HG03196 (cell line): ENCODE results near the gene ZDHHC14.
"Not testable (repeated sequence)": the region's sequence is repeated elsewhere in the genome, so short reads cannot be mapped to it uniquely, and the experiment has no call there.

Experiments
- ATAC-seq: cut with Tn5 transposase; IDR thresholded peaks from one replicate; pipeline ENCODE4 v1.9.1; 2021; ENCODE audit not compliant: unreplicated experiment

The ZDHHC14 gene

DNA sequence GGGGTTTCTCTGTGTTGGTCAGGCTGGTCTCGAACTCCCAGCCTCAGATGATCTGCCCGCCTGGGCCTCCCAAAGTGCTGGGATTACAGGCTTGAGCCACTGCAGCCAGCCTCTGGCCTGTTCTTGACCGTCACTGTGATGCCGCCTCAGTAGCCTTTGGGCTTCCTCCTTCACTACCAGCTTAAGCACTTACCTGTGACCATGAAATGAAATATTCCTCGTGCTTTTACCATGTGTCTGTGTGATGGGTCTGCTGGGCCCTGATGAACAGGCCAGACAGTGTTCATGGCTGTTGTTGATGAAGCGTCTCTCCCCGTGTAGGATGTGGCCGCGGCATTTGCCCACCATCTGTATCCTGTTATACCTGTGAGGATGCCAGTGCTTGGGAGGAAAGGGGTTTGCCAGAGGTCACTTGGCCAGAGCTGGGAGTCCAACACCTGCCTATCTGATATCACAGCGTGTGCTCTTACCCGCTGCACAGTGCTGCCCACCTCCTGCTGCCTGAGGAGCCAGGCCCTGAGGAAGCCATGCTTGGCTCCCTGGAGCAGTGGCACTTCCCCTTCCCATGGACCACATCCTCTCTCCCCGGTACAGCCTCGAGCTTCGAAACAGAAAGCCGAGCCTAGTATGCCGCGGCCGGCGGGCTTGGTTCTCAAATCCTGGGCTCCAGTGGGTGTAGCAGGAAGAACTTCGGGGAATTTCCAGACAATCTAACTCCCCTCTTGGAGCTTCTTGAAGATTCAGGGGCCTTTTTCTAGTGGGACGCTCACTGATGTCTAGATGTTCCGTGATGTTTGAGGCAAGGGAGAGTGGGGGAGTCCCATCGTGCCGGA lies 167.9 kb downstream of the ZDHHC14 start:
- ATAC-seq = peak; percentile 60

DNA sequence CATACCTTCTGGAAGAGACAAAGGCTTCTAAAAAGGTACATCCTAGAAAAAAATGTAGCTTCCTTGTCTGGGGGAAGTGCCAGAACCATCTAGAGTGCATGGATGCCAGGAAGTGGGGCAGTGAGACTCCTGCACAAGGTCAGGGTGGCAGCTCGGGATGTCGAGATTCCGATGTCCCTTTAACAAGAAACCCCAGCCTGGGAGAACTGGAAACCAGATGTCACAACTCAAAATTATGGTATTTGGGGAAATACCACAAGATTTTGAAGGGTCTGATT lies 168.4 kb downstream of the ZDHHC14 start:
- no peak for ATAC-seq

DNA sequence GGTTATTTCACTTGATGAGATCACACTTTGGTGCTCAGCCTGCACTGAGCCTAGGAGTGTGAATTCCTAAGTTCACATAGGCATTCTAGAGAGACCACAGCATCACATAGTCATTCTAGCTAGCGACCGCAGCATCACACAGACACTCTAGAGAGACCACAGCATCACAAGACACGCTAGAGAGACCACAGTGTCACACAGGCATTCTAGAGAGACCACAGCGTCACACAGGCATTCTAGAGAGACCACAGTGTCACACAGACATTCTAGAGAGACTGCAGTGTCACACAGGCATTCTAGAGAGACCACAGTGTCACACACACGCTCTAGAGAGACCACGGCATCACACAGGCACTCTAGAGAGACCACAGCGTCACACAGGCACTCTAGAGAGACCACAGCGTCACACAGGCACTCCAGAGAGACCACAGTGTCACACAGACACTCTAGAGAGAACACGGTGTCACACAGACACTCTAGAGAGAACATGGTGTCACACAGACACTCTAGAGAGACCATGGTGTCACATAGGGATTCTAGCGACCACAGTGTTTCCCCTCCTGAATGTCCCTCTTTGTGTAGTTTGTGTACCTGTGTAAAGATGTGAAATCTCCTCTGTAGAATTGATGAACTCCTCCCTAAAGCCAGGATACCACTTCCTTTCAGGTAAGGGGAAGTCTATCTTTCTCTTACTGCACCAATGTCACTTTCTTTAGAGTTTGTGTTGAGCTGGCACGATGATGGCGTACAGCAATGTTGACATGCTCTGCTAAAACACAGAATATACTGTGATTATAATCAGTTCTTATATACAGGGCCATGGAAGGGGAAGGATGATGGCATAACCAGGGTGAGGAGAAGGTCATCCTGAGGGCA lies 169.4 kb downstream of the ZDHHC14 start:
- ATAC-seq = no peak

DNA sequence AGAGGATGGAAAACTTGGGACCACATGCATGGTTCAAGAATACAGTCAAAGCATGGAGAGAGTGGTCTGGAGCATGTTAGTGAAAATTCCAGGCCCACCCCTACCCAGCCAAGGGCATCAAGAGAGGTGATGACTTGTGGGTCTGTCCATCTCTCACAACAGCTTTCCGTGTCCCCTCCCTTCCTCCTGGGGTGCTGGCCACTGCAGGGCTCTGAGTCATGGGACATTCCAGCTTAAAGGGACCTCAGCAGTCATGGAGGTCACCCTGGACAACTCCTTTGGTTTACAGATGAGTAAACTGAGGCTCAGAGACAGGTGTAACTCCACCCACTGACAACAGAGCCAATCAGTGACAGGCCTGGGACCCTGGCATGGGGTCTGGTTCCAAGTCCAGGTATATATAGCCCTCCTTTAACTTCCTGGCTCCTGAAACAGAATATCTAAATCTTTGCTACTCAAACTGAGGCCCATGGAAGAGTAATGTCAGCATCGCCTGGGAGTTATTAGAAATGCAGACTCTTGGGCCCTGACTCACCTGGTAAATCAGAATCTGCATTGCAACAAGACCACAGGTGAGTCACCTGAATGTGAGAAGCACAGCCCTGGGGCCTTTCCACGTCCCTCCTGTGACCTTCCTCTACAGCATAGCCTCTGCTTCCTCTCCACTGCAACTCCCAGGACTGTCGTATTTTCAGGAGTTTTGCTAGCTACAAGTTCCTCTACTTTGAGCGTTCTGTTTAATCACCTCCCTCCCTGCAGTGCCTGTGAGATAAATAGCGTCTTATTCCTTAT lies 170.2 kb downstream of the ZDHHC14 start:
- ATAC-seq = no peak

DNA sequence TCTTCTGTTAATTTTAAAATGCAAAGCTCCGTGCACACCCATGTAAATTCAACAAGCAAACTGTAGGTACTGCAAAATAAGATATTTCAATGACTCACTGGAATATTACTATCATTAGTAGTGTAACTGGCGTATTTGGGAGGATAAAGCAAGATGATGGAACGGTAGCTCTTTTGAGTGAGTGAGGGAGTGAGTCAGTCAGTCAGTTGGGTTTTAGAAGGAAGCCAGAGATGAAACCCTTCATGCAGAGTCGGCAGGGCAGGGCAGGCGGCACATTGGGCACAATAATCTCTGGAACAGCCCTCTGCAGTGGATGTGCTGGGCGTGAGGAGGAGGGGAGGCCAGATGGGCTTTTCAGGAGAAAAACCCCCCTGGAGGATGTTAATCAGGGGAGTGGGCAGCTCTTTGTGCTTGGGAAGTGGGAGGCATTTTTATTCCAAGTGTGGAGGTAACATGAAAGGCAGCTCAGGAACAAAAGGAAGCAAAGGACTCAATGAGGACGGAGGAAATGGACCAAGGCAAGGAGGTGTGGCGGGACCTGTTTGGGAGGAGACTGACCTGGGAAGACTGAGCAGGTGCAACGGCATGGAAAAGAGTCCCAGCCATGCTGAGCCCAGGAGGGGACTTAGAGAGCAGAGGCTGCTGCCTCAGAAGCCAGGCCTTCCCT lies 171.2 kb downstream of the ZDHHC14 start:
- ATAC-seq = no peak

DNA sequence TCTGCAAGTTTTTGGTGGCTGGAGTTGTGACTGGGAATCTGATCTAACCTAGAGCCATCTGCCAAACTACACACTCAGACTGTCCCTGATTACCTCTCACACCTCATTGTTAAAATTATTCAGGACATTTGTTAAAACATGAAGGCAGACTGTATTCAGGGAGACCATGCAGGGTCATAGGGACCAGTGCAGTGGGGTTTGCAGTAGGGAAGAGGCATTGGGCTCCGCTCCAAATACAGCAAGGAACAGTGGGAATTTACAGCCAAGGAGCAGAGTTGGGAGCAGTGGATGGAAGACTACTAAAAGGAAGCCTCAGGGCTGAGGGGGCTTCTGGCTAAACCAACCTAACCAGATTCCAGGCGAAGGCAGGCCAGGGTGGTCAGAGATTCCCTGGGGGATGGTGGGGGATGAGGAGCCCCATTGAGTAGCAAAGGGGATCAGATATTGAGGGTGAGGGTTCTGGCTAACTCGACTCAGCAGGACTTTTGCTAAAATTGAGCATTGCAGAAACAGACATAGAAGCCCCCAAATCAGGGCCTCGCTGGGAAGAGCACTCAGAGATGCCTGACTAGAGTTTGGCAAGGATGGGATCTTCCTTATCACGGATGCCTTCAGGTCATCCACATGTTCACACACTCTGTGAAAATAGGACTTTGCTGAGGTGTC lies 172.0 kb downstream of the ZDHHC14 start:
- no peak for ATAC-seq

DNA sequence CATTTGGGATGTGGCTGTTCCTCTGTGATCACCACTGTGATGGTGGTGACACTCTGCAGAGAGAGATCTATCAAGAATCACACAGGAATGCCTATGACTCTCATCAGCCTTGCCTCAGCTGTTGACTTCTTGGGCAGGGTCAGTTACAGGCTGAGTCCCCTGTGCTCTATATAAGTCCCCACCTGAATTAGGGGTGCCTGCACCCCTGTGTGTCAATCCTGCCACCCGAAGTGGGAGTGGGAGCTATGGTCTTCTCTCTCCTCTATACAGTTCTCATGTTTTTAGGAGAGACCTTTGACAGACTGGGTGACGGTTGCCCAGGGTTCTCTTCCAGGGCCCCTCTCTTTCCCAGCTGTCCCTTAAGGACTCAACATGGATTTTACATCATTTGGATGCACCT lies 173.8 kb downstream of the ZDHHC14 start:
- ATAC-seq = no peak

DNA sequence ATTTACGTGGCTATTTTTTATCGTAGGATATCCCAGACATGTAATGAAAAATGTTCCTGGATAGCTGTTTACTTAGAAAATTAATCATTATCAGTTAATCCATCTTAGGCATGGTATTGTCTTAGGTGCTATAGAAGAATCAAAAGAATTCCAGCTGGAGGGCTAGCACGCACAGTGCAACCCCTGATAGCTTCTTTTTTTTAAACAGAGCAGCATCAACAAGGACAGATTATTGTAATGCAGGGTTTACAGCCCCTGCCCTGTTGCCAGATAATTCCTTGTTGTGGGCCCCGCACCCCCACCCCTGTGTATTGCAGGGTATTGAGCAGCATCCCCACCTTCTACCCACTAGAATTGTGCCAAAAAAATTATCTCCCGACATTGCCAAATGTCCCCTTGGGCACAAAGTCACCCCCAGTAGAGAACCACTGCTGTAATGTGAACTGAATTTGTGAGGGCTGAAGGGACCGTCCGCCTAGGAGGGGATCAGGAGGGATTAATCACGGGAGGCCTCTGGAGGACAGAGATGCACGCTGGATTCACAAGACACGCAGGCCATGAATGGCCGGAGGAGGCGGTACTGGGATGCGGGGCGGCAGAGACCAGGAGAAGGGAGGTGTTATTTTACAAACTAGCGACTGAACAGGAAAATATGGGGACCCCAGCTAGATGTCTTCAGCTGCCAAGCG lies 174.6 kb downstream of the ZDHHC14 start:
- ATAC-seq = no peak

DNA sequence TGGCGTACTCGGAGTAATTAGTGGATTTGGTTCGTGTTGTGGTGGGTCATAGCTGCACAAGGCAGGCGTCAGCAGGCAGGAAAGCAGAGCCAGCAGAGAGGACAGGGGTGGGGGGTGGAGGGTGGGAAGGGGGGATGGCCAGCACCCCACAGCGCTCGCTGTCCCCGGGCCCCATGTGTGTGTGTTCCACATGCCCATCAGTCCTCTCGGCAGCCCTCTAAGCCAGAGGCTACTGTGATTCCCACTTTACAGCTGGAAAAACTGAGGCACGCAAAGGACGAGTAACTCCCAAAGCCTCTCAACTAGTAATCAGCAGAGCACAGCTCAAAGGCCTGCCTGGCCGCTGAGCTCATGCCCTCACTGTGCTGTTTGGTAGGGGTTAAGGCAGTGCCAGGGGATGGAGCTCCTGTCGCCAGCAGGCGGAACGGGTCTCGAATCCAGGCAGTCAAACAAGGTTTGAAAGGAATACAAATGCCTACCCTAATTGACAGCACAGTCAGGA lies 175.2 kb downstream of the ZDHHC14 start:
- ATAC-seq = no peak

DNA sequence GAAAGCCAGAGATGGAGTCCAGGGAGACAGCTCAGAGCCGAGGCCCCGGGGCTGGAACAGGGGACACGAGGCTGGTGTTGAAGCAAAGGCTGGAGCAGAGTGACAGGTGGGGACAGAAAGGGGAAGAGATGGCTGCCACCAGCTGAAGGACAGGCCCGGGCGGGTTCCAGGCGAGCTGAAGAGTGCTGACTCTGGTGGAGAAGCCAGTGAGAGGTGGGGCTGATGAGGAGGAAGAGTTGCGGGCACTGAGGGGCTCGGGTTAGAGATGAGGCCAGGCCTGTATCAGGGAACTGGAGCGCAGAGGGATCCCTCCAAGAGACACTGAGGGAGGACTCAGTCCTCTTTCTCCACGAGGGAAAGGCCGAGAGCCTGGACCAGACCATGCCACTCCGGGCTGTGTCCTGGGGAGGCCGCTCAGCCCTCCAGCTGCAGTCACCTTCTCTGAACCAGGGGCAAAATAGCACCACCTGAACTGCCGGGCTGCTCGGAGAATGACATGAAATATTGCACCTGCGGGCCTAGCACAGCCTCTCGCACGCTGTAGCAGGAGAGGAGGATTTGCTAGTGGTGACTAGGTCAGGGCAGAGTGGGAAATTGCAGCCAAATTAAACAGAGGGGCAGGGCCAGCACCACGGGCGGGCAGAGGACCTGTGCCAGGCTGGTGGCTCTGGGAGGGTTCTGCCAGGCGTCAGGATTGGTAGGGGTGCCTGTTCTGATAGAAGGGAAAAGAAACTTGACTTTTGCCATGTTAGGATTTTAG lies 175.9 kb downstream of the ZDHHC14 start:
- ATAC-seq = no peak

DNA sequence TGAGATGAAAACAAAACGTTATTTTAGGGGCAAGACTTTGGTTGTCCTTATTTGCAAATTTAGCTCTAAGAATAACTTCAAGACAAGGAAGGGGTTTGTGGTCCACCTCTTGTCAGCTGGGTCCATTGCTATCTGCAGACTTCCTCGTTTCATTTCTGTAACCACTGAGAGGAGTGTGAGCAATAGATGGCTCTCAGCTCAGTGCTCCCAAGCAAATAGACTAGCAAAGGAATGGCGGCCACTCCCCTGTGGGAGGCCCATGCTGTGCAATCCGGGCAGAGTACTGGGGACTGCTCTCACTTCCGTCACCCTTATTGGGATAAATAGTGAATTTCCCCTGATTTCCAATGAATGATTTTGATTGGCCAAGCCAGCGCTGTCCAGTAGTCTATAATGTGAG lies 176.6 kb downstream of the ZDHHC14 start:
- ATAC-seq = peak; percentile 52

DNA sequence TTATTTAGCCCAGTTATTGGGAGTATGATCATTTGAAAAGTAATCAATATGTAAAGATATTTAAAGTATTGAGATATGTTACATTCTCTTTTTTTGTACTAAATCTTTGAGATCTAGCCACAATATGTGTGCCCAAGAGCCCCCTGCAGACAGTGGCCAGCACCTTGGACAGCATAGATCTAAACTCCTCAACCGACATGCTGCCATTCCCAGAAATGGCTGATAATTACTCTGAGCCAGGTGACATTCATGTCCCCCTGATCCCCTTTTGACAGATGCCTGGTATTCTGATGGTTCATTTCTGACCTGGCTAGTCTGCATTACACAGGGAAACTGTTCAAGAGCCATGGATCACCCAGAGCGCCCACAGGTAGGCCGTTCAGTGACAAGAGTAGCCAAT lies 177.1 kb downstream of the ZDHHC14 start:
- ATAC-seq = no peak

DNA sequence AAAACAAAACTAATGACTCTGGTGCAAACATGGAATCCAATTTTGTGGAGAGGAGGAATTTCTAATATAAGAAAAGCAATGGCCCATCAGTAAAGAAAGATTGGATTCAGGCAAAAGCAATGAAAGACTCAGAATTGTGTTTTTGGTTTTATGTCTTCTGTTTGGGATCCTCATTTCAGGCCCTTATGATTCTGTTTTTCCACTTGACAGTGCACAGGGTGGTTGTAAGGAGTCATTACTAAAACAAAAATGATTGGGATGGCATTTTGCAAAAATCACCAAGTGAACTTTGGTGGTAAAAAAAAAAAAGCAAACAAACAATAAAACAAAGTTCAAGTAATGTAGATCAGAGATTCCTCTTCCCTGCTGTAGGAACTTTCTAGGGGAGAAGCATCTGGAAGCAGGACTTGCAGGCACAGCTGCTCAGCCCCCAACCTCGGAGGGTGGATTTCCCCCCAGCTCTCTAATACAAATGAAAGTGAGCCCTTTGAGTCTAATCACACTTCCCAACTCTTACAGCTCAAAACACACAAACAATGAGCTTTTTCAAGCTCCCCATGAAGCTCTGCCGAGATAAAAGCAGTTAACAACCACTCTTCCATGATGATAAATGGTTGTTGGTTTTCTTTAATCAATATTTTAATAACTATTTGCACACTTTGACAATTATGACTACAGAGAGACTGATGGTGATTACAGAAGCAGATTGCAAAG lies 177.7 kb downstream of the ZDHHC14 start:
- ATAC-seq = no peak

DNA sequence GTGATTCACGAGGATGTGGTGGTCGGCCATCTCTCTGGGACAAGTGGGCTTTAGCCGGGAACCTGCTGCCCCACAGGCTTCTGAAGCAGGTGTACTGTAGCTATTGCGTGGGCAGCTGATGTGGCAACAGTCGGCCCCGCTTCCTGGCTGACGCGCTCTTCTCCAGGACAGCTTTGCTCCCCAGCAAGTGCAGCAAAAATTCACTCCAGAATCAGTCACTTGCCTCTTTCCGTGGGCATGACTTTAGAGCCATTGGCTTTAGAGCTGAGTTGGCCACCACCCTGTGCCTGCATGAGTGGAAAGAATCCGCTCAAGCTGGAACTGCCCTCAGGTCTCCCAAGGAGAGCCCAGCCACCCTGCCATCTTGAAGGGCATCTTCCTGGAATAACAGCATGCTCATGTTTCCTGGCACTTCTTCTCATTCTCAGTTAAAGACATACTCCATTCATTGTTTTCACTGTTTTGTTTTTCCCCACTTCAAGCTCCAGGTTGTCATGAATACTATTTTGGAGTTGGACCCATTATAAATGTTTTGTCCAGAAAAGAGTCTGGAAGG lies 178.3 kb downstream of the ZDHHC14 start:
- ATAC-seq = no peak

DNA sequence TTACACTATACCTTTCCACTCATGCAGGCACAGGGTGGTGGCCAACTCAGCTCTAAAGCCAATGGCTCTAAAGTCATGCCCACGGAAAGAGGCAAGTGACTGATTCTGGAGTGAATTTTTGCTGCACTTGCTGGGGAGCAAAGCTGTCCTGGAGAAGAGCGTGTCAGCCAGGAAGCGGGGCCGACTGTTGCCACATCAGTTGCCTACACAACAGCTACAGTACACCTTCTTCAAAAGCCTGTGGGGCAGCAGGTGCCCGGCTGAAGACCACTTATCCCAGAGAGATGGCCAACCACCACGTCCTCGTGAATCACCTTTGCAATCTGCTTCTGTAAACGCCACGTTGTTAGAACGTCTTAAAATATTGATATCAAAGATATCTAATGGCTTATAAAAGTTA lies 179.1 kb downstream of the ZDHHC14 start:
- ATAC-seq = not testable (repeated sequence)

DNA sequence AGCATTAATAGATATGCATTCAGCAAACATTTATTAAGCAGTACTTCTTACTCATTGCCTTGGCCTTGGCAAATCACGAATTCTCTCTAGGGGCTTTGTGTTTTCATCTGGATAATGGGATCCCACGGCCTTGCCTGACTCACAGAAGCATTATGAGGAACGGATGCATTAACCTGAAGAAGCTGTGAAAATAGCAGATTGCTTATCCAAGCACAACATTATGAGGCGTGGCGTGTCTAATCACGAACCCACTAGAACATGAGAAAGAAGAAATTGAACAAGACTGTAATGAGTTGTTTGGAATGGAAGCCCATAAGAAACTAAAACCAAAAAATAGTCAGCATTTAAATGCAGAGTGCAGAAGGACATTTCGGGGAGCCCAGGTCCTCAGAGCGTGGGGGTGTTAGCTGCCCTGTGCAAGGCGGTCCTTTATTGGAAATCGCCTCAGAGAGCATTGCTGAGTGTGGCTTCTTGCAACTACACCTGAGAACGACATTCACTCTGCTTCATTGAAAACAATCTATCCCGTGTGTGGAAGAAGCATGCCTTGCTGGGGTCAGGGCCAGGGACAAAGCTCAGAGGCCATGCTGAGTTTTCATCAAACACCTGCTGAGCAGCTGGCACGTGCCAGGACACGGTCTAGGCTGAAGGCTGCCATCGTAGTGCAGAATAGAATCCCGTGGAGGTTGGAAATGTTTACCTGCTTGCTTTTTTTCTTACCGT lies 179.9 kb downstream of the ZDHHC14 start:
- ATAC-seq = peak; percentile 0

DNA sequence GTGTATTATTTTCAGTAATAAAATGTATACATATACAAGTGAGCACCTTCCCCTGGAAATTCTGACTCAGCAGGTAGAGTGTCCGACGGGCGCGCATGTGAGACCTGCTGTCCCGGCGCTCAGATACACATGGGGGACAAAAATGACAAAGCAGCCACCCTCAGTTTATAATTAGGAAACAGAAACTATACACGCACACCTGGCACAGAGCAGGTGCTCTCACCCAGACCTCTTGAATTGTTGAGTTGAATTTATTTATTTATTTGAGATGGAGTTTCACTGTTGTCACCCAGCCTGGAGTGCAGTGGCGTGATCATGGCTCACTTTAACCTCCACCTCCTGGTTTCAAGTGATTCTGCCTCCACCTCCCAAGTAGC lies 180.4 kb downstream of the ZDHHC14 start:
- peak; percentile 33 for ATAC-seq
